Stimulated activated CD4-positive, alpha-beta T cell treated with anti-CD3 and anti-CD28 coated beads, Interleukin-1b, Interleukin-23, amount 100 ng/mL, for 4 hours (primary cell): ENCODE data around the gene GNB1L.

Experiments
- DNase-seq, 2 donors: peaks; one replicate each; pipeline ENCODE4 v3.0.0-alpha.2; 2020; ENCODE audit warnings: low read depth in 2 of 2

GNB1L gene

DNA sequence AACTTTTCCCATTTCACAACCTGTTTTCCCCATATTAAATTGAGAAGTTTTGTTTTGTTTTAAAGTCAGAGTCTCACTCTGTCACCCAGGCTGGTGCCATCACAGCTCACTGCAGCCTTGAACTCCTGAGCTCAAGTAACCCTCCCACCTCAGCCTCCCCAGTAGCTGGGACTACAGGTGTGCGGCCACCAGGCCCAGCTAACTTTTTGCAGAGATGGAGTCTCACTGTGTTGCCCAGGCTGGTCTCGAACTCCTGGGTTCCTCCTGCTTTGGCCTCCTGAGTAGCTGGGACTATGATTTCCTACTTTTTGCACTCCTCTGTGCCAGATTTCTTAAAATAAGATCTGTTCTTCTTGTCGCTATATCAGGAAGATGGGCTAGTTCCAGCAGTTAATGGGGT is 44.9 kb downstream of the GNB1L start:
- no peak for DNase-seq

- no peak for DNase-seq
Observed at GRCh38 chr22:19808873-19809478, 45.7 kb downstream of the GNB1L start.

DNA sequence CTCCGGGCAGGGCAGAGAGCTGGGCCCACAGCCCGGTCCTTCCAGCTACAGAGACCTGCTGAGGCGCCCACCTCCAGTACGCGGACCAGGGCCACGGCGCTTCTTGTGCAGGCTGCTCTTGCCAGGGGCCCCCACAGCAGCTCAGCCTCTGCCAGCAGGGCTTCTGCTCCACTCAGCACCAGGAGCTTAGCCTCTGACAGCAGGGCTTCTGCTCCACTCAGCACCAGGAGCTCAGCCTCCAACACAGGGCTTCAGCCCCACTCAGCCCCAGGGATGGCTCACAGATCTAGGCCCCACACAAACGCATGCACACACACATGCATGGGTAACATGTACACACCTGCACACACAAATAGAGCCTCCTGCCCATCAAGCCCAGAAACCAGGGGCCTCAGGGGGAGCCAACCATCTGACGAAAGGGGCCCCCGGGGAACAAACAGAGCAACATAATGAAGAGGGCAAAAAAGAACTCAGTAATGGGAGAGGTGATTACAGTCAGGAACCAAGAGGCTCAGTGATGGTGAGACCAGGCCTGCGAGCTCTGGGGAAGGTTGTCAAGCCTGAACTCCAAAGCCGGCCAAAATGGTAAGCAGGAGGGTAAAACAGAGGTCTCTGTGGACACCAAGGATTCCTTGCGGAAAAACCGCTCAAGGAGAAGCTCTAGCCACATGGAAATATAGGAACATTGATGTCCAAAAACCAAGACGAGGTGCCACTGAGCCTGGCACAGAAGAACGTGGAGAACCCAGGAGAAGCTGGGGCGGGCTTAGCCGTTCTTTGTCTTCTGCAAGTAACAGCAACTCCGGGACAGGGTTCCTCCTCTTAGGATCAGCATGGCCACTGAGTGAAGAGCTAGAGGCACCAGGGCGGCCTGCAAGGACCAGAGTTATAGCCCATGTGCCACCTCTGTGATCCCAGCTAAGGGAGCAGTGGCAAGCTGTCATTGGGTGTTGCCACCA is 46.5 kb downstream of the GNB1L start:
- no peak for DNase-seq

- no peak for DNase-seq
Observed at GRCh38 chr22:19807161-19807913, 47.3 kb downstream of the GNB1L start.

DNA sequence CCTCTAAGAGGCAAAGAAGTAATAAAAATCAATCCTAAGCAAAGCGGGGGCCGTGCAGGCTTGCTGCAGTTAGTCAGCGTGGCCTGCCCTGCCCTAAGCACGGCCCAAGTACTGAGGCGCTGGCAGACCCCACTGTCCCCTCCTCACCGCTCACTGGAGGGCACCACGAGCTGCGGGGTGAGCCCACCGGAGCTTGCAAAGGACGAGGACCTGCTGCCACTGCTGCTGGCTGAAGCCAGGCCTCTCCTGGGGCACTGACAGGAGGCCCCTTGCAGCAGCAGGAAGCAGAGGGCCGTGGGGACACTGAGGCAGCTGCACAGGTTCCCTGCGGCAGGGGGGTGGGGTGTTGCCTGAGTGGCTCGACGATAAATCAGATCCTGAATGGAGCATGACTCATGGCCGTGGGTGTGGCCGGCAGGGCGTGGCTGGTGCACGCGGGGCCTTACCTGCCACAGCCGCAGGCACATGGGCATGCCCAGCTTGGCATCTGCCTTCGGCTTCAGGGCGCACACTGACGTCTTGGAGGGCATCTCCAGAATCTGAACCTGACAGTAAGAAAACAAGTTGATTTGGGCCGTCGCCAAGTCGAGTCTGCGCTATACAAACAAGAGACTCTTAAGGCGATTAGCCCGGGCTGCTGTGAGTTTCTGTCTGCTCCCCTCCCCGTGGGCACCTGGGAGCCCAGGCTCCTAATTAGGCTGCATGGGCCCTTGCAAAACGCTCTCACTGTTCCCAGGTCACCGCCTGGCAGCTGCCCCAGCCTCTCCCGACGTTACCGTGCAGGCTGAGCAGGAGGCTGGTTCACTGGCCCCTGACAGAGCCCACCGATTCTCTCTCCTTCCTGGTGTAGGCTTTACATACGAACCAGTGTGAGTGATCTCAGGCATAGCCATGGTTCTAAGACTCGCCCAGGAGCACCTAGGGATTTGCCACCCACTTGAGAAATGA is 48.2 kb downstream of the GNB1L start:
- no peak for DNase-seq

GRCh38 chr22:19805821-19806212 is 48.9 kb downstream of the GNB1L start:
- DNase-seq: no peak

DNA sequence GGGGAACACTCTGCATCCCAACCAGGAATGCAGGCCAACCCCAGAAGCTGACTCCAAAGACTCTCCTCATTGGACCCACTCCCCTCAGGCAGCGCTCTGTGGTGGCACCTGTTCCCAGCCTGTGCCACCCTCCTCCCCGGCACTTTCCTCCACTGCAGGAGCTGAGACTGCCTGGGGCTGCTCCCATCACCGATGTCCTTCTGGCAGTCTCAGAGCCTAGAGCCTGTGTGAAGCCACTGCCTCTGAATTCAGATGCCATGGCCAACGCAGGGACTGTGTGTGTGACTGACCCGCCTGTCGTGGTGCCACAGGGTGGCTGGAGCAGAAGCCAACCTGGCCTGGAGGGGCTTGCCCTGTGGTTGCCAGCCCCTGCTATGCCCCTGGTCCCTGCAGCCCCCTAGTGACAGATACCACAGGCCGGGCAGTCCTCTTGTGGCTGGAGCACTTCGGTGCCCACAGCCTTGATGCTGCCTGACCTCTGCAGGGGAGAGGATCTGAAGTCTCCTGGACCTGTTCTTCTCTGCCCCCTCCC is 50.9 kb downstream of the GNB1L start:
- DNase-seq: no peak

DNA sequence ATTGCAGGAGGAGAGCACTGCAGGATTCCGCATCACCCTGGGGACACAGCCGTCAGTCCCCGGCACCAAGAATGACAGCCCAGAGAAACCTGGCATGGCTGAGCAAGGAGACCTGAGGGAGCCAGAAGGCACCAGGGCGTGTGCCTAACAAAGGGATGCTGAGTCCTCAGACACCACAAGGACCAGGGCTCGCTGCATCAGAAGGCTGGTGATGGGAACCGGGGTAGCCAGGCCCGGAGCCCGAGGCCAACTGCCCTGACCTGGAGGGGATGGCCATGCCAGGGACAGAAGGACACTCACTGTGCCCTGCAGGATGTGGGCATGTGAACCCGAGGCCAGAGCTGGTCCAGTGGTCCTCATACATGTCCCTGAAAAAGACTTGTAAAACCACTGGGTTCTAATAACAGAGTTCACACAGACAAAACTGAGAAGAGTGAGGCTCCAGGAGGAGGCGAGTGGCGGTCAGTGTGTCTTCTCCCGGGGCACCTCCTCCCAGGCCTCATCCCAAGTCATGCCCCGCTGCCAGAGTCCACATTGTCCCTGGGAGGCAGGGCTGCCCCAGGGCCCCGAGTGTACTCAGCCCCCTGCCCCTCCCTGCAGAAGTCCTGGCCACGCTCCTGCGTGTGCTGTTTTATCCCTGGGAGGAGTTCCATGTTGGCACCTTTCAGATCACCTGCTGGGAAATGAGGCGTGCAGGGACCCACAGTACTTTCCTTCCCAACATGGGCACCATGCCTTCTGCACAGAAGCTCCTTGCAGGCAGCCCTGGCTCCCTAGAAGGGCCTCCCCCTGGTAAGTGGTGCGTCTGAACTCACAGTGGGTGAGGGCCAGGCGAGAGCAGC is 51.6 kb downstream of the GNB1L start:
- no peak for DNase-seq

DNA sequence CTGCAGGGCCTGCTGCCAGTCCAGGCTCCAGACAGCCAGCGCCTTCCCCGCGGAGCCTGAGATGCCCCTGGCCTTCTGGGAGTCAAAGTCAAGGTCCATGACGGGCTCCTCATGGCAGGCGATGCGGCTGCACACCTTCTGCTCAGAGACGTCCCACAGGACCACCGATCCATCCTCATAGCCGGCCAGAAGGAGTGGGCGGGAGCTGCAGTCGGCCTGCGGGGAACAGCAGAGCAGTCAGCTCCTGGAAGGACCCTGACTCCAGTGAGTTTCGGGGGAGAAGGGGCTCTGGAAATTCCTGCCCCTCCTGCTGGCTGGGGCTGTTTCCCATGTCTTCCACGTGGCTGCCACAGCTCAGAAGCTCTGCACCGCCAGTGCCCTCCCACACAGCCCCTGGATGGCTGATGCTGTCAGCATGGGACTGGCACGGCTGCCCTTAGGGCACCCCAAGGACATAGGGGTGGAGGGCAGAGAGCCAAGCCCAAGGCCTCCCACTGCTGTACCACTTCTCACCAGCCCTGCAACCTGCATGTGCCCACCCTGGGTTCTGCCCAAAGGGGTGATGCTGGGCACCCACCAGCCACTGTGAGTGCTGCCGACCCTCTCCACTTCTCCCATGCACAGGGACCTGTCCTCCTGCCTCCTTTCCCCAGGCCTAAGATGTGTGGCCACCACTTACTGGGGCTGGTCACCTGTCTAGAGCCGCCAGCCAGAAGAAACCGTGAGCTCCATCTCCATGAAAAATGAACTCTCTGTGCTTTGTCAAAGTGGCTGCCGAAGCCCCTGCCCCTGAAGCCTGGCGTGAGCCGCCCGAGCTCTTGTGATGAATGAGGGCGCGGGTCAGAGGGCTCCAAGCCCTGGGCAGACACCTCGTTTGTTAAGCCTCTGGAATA is 52.4 kb downstream of the GNB1L start:
- no peak for DNase-seq

DNA sequence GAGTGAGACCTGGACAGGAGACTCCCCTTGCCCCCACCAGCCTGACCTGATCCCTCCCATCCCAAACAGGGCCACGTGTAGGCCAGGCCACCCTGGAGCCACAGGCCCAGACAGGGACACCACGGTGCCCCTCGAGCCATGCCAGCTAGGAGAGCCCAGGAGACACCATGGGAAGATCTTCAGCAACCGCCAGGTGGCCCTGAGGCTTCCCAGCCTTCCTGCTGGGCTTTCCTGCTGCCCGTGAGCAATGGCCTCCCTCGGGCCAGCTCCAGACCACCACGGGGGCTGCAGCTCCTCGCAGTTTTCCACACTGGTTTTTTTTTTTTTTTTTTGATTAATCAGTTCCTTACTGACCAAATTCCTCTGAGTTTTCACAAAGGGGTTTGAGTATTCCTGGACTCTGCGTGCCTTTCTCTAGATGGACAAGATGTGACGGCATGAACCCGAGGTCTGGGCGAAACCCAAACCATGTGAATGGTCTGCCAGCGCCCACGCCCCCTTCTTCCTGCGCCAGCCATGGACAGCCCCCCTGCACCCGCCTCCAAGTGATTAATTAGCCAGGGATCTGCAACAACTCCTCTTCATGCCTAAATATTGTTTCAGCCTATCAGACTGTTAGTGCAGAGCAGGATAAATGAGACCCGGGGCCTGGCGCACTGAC is 53.2 kb downstream of the GNB1L start:
- DNase-seq: no peak

- no peak for DNase-seq
Observed at GRCh38 chr22:19800761-19801244, 53.9 kb downstream of the GNB1L start.

GRCh38 chr22:19800306-19800705 is 54.4 kb downstream of the GNB1L start:
- no peak for DNase-seq

DNA sequence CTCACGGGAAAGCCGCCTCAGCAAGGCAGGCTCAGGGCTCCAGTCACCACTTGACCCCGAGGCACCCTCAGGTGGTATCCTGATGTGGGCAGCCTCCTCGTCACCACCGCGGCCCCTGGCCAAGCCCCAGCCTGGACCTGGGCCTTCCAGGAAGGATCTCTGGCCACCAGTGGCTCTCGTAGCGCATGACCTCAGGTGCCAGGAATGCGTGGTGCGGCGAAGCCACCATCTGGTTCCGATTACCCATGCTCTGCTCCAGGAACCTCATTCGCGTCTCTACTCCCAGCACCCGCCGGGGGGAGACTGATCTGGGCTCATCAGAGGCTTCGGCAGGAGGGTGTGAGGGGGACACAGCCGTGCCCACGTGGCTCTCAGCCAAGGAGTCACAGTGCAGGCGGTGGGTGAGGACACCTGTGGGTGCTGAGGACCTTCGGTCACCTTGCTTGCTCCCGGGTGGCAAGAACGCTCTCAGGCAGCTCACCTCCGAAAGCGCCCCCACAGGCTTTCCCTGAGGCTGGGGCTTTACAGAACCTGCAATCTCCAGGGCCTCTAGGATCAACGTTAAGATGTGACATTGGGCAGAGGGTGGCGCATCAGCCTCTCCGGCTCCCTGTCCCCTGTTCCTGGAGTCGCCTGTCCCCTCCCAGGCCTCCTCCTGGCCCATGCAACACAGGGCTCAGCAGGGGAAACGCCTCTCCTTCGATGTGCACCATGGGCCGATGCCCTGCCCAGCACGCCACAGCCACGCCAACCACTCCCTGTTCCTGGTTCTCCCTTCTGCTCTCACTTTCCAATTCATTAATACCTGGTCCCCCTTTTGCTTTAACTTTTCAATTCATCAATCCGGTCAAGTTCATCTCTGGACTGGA is 55.1 kb downstream of the GNB1L start:
- no peak for DNase-seq

DNA sequence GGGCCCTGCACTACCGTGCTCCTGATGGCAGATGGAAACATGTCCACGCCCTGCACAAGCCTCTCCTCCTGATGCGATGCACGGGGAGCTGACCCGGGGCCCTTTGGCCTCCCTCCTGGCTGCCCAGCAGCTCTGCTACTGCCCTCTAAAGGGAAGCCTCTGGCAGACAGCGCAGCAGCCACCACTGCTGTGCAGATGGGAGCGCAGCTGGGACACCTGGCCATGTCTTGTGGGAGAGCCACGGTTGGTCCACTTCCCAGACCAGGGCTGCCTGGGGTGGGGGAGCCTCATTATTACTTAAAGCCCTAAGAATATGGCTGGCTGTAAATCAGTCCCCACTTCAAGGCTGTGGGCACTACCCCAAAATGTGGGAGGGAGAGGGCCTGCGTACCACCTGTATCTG is 55.8 kb downstream of the GNB1L start:
- no peak for DNase-seq

DNA sequence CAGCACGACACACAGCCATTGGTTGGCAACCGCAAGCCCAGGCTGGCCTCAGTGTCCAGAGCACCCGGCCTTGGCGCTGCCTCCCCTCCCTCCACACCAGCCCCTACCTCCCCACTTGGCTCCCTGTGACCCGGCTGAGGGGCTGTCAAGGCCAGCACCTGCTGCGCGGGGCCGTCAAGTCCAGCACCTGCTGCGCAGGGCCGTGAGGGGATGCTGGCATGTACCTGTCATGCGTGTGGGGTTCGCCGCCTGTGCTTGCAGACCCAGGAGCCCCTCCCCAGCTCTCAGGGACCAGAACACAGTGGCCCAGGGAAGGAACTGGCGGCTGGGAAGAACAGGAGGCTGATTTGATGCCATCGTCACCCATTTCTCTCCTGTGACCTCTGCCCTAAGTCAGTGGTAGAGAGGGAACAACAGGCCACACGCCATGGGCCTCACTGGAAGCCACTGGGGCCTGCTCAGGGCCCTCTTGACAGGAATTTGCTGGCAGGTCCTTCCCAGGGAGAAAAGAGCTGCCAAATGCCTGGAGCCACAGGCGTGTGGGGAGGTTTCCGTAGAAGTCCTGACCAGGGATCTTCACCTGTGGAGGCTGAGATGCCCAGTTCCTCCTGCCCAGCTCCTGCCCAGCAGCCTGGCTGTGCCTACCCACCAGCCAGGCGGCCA is 56.5 kb downstream of the GNB1L start:
- no peak for DNase-seq

GRCh38 chr22:19797086-19798002 is 57.3 kb downstream of the GNB1L start:
- no peak for DNase-seq
